ENCODE measurements around the gene HIF1A.
"Not testable (repeated sequence)": the region's sequence is repeated elsewhere in the genome, so short reads cannot be mapped to it uniquely, and the experiment has no call there.

Gene HIF1A

GRCh38 chr14:61750708-61751474 lies 55.6 kb downstream of the HIF1A start:
- peak; percentile 94 for DNase-seq

- no peak for DNase-seq
Observed at GRCh38 chr14:61751475-61751989, 56.2 kb downstream of the HIF1A start.

- DNase-seq, result no peak
Observed at GRCh38 chr14:61752626-61753025, 57.3 kb downstream of the HIF1A start.

- DNase-seq, result peak; percentile 37
Observed at GRCh38 chr14:61753631-61754030, 58.3 kb downstream of the HIF1A start.

- DNase-seq, result no peak
Observed at GRCh38 chr14:61754627-61755381, 59.5 kb downstream of the HIF1A start.

- not testable (repeated sequence) for DNase-seq
Observed at GRCh38 chr14:61755382-61755742, 60.0 kb downstream of the HIF1A start.

- no peak for DNase-seq
Observed at GRCh38 chr14:61756135-61756534, 60.8 kb downstream of the HIF1A start.

GRCh38 chr14:61759878-61760277 lies 64.6 kb downstream of the HIF1A start:
- no peak for DNase-seq

GRCh38 chr14:61761557-61761956 lies 66.2 kb downstream of the HIF1A start:
- DNase-seq, result no peak

GRCh38 chr14:61761959-61762786 lies 66.9 kb downstream of the HIF1A start, which contains the start of gene SNAPC1:
Gene SNAPC1, plus strand, starts transcription at chr14:61762420. Its CDS starts 41 bp downstream, at chr14:61762461.
- DNase-seq, result peak; percentile 100

- peak; percentile 25 for DNase-seq
Observed at GRCh38 chr14:61764342-61765122, 69.2 kb downstream of the HIF1A start.

GRCh38 chr14:61765225-61765943 lies 70.1 kb downstream of the HIF1A start:
- DNase-seq, result no peak

GRCh38 chr14:61766151-61766550 lies 70.8 kb downstream of the HIF1A start:
- DNase-seq, result no peak

GRCh38 chr14:61768240-61768639 lies 72.9 kb downstream of the HIF1A start:
- peak; percentile 21 for DNase-seq

- DNase-seq, result no peak
Observed at GRCh38 chr14:61769893-61770292, 74.6 kb downstream of the HIF1A start.

- DNase-seq, result no peak
Observed at GRCh38 chr14:61774861-61775260, 79.5 kb downstream of the HIF1A start.

GRCh38 chr14:61780125-61780524 lies 84.8 kb downstream of the HIF1A start:
- DNase-seq, result no peak

- DNase-seq, result no peak
Observed at GRCh38 chr14:61797309-61797708, 102.0 kb downstream of the HIF1A start.

All from hematopoietic multipotent progenitor cell treated with erythropoietin and hydrocortisone succinate and interleukin-3 and kit ligand, for 6 days (in vitro differentiated cells).